GM15510 (cell line): ENCODE data around the gene SLC35F6.
A peak's percentile ranks its signal among the peaks of the same experiment; 100 is the strongest.

Source experiments
- POLR2A ChIP-seq: IDR thresholded peaks from 3 replicates; pipeline ENCODE4 v1.6.1; 2011; ENCODE audit warnings: borderline replicate concordance; ENCODE audit not compliant: insufficient read length; ENCODE audit errors: extremely low read depth

The SLC35F6 gene

DNA sequence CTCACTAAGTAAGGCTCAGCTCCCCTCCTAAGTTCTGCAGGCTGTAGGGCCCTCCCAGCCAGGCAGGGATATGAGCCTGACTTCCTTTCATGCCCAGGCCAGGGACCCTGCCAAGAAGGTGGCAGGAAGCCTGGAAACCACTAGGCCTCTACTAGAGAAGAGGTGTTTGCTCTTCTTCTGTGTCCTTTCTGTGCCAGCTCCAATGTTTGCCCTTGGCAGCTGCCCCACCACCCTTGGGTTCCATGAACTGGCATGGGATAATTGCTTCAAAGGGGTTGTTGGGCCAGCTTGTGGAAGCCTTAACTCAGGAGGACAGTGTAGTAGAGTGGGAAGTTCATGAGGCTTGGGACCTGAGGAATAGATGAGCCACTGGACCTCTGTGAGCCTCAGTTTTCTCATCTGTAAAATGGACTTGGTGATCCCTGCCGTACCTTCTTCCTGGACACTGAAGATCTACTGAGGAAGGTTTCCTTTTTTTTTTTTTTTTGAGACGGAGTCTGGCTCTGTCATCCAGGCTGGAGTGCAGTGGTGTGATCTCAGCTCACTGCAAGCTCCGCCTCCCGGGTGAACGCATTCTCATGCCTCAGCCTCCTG, 3.9 kb downstream of the SLC35F6 start:
- TF ChIP-seq POLR2A = no peak

DNA sequence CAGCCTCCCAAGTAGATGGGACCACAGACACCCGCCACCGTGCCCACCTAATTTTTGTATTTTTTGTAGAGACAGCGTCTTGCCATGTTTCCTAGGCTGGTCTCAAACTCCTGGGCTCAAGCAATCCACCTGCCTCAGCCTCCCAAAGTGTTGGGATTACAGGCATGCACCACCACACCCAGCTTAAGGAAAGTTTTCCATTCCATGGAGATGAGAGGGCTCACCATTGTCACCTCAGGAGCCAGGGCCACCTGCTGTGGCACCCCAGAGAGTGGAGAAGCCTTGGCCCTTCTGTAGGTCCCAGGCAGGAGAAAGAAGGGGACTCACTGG, 4.6 kb downstream of the SLC35F6 start:
- TF ChIP-seq POLR2A = no peak

DNA sequence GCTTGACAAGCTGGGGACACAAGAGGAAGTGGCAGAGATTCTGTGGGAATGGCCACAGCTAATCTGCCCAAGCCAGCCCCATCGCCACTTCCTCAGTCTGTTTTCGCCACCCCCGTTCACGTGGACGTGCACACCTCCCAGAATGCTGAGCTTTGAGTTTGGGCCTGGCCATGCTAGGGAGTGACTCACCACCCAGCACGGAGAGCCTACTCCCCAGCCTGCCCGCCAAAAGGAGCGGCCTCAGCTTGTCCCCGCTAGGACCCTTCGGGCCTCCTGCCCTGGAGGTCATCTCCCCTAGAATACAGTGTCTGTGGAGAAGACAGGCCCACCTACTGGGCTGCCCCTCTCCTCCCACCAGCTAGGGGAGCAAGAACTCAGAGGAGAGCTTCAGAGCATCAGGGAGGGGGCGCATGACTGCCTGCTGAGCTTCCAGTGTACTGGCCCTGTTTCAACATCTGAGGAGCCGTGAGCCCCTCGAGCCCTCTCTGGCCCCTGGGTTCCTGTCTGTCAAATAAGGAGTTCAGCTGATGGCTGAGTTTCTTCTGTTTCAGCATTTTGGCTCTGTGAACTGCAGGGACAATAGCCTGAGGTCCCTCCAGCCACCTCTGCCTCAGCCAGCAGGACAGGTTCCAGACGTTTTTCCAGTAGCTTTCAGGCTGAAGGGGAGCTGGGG, 5.1 kb downstream of the SLC35F6 start:
- TF ChIP-seq POLR2A = no peak

DNA sequence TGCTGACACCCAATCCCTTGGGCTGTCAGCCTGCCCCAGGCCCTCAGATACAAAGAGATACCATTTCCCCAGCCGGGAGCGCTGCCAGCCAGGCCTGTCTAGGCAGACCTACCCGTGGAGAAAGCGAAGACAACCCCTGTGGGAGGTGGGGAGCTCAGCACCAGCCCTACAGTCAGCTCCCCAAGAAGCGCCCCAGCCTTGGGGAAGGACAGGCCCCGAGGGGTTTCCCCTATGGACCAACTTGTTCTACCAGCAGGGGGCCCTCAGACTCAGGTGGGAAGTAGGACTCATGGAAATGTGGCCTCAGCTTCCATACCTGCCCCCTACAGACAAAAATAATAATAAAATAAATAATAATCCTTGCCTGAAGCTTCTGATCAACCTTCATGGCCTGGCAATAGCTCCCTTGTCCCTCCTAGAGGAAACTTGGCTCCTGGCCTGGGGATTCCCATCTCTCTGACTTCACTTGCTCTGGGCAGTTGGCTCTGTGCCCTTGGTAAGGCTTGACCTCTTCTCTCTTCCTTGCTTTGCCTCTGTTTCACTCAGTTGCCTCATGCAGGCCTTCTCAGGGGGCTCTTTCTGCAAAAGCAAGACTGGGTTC, 7.0 kb downstream of the SLC35F6 start:
- TF ChIP-seq POLR2A = no peak

DNA sequence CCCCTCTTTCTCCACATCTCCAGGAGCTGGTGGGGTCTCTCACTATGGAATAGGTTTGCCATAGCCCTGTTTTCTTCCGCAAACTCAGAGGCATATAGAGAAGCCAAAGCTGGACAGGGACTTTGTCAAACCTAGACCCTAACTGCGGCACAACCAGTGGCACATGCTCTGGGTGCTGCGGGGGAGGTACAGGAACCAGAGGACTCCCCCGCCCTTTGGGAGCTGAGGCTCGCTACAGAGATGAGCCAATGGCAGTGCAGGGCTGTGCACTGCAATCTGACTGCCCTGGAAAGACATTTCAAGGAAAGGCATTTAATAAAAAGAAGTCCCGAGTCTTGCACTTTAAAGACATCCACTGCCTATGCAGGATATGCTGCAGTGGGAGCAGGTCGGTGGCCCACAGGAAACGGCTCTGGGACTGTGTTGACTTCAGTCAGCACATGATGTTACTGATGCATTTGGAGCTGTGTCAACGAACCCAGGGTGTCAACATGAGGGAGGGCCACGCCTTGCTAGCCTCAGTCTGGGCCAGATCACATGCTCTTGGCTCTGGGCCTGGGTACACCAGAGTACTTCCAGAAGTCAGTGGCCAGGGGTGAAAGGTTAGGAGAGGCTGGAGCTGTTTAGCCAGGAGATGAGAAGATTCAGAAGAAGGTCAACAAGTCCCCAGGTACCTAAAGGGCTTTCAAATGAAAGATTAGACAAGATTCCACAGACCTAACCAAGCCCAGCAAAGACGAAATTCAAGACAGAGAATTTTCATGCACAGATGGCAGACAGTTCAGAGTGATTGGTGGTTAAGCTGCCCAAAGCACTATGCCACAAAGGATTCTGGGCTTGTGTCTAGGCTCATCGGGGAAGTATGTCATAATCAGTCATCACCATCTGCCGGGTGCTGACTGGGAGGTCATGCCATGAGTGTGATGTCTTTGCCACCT, 8.2 kb downstream of the SLC35F6 start:
- no peak for TF ChIP-seq POLR2A

DNA sequence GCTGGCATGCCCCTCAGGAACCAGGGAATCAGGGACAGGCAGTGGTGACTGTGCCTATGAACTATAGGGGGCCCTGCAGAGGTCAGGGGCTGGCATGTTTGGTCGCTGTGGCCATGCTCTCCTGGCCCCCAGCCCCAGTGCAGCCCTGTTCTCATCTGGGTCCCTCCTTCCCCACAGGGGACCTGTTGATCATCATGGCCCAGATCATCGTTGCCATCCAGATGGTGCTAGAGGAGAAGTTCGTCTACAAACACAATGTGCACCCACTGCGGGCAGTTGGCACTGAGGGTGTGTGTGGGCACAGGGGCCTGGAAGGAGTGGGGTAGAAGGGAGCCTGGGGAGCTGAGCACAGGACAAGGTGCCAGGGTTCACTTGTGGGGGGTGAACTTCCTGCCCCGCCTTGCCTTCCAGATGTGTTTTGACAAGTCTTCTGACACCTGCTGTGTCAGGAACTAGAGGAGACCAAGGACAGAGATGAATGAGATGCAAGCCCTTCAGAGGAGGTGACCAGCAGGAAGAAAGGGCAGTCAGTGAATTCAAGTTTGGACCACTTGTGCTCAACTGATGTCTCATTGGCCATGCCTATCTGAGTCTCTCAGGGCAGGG, 12.2 kb downstream of the SLC35F6 start:
- TF ChIP-seq POLR2A = no peak

DNA sequence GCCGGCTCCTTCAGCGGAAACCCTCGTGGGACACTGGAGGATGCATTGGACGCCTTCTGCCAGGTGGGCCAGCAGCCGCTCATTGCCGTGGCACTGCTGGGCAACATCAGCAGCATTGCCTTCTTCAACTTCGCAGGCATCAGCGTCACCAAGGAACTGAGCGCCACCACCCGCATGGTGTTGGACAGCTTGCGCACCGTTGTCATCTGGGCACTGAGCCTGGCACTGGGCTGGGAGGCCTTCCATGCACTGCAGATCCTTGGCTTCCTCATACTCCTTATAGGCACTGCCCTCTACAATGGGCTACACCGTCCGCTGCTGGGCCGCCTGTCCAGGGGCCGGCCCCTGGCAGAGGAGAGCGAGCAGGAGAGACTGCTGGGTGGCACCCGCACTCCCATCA, 14.0 kb downstream of the SLC35F6 start:
- TF ChIP-seq POLR2A = no peak

DNA sequence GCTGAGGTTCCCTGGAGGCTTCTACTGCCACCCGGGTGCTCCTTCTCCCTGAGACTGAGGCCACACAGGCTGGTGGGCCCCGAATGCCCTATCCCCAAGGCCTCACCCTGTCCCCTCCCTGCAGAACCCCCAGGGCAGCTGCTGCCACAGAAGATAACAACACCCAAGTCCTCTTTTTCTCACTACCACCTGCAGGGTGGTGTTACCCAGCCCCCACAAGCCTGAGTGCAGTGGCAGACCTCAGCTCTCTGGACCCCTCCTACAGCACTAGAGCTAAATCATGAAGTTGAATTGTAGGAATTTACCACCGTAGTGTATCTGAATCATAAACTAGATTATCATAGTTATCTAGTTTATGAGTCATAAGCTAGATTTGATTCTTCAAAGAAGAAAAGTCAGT, 14.4 kb downstream of the SLC35F6 start:
- TF ChIP-seq POLR2A = no peak

DNA sequence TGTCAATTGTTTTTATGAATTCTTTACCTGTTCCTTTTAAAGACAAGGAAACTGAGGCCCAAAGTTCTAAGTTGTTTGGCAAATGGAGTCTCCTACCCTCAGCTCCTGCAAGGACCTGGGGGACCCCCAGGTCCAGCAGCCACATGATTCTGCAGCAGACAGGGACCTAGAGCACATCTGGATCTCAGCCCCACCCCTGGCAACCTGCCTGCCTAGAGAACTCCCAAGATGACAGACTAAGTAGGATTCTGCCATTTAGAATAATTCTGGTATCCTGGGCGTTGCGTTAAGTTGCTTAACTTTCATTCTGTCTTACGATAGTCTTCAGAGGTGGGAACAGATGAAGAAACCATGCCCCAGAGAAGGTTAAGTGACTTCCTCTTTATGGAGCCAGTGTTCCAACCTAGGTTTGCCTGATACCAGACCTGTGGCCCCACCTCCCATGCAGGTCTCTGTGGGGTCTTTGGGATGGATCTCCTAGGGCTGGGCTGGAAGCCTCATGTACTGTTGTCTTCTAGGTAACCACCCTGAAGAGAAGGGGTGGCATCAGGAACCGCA, 16.2 kb downstream of the SLC35F6 start:
- no peak for TF ChIP-seq POLR2A

DNA sequence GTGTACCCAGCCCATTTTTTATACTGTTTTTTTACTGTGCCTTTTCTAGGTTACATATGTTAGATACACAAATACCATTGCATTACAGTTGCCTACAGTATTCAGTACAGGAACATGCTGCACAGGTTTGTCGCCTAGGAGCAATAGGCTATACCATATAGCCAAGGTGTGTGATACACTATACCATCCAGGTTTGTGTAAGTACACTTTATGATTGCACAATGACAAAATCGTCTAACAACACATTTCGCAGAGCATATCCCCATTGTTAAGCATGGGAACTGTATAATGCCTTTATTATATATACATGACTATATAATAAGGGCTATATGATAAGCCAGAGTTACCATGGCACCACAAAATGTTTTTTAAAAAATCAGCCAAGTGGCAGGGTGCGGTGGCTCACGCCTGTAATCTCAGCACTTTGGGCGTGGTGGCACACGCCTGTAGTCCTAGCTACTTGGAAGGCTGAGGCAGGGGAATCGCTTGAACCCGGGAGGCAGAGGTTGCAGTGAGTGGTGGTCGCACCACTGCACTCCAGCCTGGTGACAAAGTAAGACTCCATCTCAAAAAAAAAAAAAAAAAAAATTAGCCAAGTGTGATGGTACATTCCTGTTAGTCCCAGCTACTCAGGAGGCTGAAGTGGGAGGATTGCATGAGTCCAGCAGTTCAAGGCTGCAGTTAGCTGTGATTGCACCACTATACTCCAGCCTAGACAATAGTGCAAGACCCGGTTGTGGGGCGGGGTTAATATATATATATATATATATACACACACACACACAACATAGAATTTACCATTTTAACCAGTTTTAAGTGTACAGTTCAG, 19.0 kb downstream of the SLC35F6 start:
- no peak for TF ChIP-seq POLR2A

DNA sequence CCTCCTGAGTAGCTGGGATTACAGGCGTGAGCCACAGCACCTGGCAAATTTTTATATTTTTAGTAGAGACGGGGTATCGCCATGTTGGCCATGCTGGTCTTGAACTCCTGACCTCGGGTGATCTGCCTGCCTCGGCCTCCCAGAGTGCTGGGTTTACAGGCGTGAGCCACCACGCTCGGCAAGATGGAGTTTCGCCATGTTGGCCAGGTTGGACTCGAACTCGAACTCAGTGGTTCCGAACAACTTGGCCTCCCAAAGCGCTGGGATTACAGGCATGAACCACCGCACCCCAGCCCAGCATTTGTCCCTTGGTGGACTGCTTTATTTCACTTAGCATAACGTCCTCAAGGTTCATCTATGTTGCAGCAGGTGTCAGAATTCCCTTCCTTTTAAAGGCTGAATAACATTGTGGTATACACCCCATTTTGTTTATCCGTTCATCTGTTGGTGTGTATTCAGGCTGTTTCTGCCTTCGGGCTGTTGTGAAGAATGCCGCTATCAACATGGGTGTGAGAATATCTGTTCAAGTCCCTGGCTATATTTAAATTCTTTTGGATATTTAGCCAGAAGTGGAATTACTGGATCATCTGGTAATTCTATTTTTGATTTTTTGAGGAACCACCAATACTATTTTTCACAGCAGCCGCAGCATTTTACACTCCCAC, 20.6 kb downstream of the SLC35F6 start:
- TF ChIP-seq POLR2A = no peak

DNA sequence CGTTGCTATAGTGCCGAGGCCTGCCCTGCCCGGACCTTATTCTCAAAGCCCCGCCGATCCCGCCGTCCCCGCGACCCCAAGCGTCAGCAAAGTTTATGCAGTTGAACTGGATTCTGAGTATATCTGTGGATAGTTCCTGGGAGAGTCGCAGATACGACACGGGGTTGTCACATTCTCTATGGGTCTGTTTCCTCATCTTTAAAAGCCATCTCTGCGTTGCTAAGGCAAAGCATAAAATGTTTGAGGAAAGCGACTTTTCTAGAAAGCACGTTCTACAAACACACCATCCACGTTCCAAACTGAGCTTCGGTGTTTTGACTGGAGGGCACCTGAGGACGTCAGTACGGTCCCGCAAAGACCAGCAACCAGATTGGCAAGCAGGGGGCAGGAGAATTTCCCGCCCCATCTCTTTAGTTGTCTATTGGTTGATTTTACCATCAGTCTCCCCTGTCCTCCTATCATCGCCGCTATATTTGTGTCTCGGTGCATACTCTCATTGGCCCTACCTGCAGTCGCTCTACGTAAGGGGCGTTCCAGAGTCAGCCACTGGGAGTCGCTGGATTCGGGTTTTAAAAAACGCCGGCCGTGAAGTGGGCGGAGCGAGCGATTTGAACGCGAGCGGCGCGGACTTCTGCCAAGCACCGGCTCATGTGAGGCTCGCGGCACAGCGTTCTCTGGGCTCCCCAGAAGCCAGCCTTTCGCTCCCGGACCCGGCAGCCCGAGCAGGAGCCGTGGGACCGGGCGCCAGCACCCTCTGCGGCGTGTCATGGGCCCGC, 21.5 kb downstream of the SLC35F6 start, which contains the start of gene CENPA:
TSS of gene CENPA (plus strand) at position 626 of the 776 bp plus-strand sequence. CDS start at position 767, 141 bp downstream.
- TF ChIP-seq POLR2A = peak; percentile 84
